OCI-LY1 (cell line): ENCODE data around the gene SMG9.

Experiments used
- H2AFZ ChIP-seq: fragments of 200-600 bp; sonication (generic), shearing (Covaris generic); 2 replicates; pipeline ENCODE4 v1.6.0; 2014; ENCODE audit warnings: antibody characterized with exemption, mild to moderate bottlenecking, low read length
- H3F3A ChIP-seq: fragments of 200-600 bp; sonication (generic), shearing (Covaris generic); 2 replicates; pipeline ENCODE4 v1.6.0; 2014; ENCODE audit warnings: mild to moderate bottlenecking, antibody characterized with exemption, low read length, moderate library complexity; ENCODE audit not compliant: insufficient read depth
- H3K27ac ChIP-seq: fragments of 200-600 bp; sonication (generic); 2 replicates; pipeline ENCODE4 v1.5.1; 2014; ENCODE audit warnings: low read length, mixed run types, mild to moderate bottlenecking, low read depth; ENCODE audit not compliant: poor library complexity, severe bottlenecking
- H3K27me3 ChIP-seq: fragments of 200-600 bp; sonication (generic); 2 replicates; pipeline ENCODE4 v1.6.0; 2014; ENCODE audit warnings: antibody characterized with exemption, mild to moderate bottlenecking, low read length, moderate library complexity; ENCODE audit not compliant: insufficient read depth
- H3K36me3 ChIP-seq: fragments of 200-600 bp; sonication (generic); 2 replicates; pipeline ENCODE4 v1.6.1; 2014; ENCODE audit warnings: mild to moderate bottlenecking, antibody characterized with exemption, low read length, moderate library complexity, mixed read lengths; ENCODE audit not compliant: insufficient read depth
- H3K4me1 ChIP-seq: fragments of 200-600 bp; sonication (generic); 2 replicates; pipeline ENCODE4 v1.5.1; 2014; ENCODE audit warnings: mild to moderate bottlenecking, low read length, moderate library complexity; ENCODE audit not compliant: insufficient read depth, severe bottlenecking
- H3K4me2 ChIP-seq: fragments of 200-600 bp; sonication (generic), shearing (Covaris generic); 2 replicates; pipeline ENCODE4 v1.6.1; 2014; ENCODE audit warnings: low read length
- H3K4me3 ChIP-seq: fragments of 200-600 bp; sonication (generic); 2 replicates; pipeline ENCODE4 v1.5.1; 2014; ENCODE audit warnings: low read length, low read depth, mild to moderate bottlenecking, mixed read lengths; ENCODE audit not compliant: poor library complexity, severe bottlenecking
- H3K79me2 ChIP-seq: fragments of 200-600 bp; shearing (Covaris generic); 2 replicates; pipeline ENCODE4 v1.6.1; 2016; ENCODE audit warnings: mixed run types, low read length, mixed read lengths; ENCODE audit not compliant: insufficient read depth
- H3K9ac ChIP-seq: fragments of 200-600 bp; sonication (generic), shearing (Covaris generic); 2 replicates; pipeline ENCODE4 v1.6.1; 2014; ENCODE audit warnings: mild to moderate bottlenecking, low read length, mixed read lengths
- H3K9me2 ChIP-seq: fragments of 200-600 bp; sonication (generic), shearing (Covaris generic); 2 replicates; pipeline ENCODE4 v1.6.1; 2014; ENCODE audit warnings: low read depth, mild to moderate bottlenecking, low read length, mixed read lengths
- H3K9me3 ChIP-seq: fragments of 200-600 bp; shearing (Covaris generic); 2 replicates; pipeline ENCODE4 v1.6.1; 2014; ENCODE audit warnings: low read length, mixed read lengths
- H4K20me1 ChIP-seq: fragments of 200-600 bp; sonication (generic), shearing (Covaris generic); 2 replicates; pipeline ENCODE4 v1.6.0; 2016; ENCODE audit warnings: mild to moderate bottlenecking, low read length; ENCODE audit not compliant: insufficient read depth
- EZH2 ChIP-seq: fragments of 200-600 bp; sonication (generic), shearing (Covaris generic); IDR thresholded peaks from 2 replicates; pipeline ENCODE4 v1.8.0; 2017; ENCODE audit warnings: borderline replicate concordance, mixed run types, mild to moderate bottlenecking, antibody characterized with exemption, low read length, moderate library complexity, mixed read lengths
- TF ChIP-seq, protein P1 (sequence below): fragments of 200-600 bp; sonication (generic), shearing (Covaris generic); IDR thresholded peaks from 2 replicates; pipeline ENCODE4 v1.5.1; 2017; ENCODE audit warnings: mild to moderate bottlenecking, antibody characterized with exemption, low read length, moderate library complexity, mixed read lengths

Gene SMG9

DNA sequence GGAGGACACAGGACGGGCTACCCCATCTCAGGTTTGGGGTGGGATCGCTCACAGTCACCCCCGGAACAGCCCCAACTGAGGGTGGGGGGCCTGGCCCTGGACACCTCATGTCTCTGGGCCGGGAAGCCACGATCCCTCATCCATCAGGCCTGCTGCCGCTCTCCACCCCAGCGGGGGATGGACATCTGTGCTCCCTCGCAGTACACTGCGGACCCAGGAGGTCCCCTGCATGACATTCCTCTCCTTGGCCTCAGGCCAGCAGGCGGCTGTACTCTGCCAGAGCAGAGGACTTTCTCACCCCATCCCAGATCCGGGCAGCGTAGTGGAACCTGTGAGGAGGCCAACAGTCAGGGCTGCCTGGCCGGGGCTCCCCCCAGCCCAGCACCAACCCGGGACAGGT, 23.4 kb downstream of the SMG9 start:
- H3K9ac ChIP-seq = no peak overlapping the region
- no peaks in the 10 kb centered on the region for H3F3A ChIP-seq
- no peaks in the 10 kb centered on the region for H3K9me2 ChIP-seq
- H2AFZ ChIP-seq = no peak overlapping the region
- TF ChIP-seq EZH2 = no peak
- TF ChIP-seq, protein P1, sequence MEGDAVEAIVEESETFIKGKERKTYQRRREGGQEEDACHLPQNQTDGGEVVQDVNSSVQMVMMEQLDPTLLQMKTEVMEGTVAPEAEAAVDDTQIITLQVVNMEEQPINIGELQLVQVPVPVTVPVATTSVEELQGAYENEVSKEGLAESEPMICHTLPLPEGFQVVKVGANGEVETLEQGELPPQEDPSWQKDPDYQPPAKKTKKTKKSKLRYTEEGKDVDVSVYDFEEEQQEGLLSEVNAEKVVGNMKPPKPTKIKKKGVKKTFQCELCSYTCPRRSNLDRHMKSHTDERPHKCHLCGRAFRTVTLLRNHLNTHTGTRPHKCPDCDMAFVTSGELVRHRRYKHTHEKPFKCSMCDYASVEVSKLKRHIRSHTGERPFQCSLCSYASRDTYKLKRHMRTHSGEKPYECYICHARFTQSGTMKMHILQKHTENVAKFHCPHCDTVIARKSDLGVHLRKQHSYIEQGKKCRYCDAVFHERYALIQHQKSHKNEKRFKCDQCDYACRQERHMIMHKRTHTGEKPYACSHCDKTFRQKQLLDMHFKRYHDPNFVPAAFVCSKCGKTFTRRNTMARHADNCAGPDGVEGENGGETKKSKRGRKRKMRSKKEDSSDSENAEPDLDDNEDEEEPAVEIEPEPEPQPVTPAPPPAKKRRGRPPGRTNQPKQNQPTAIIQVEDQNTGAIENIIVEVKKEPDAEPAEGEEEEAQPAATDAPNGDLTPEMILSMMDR = no peak
- H3K9me3 ChIP-seq = no peaks in the 10 kb centered on the region
- H3K27ac ChIP-seq = no peak overlapping the region
- H3K4me2 ChIP-seq = no peak overlapping the region
- H3K36me3 ChIP-seq = peaks cover 78% of the 10 kb centered on the region
- no peaks in the 10 kb centered on the region for H3K27me3 ChIP-seq
- no peaks in the 10 kb centered on the region for H3K79me2 ChIP-seq
- no peaks in the 10 kb centered on the region for H3K4me1 ChIP-seq
- no peak overlapping the region for H3K4me3 ChIP-seq
- H4K20me1 ChIP-seq = no peaks in the 10 kb centered on the region

DNA sequence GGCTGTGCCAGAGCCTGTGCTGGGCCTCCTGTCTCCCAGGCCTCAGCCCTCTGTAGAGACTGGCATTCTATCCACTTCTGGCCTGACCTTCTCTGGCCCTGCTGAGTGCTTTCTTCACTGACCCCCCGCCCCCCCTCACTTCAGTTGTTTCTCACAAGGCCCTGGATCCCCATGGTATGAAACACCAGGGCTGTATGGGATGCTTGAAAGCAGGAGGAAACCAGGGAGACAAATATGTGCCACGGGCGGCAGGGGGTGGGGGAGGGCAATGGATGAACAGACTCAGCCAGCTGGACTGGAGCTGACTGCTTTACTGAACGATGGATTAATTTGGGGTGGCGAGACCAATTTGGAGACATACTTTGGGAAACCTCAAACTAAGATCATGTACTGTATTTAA, 24.8 kb downstream of the SMG9 start:
- no peaks in the 10 kb centered on the region for H3K27me3 ChIP-seq
- H2AFZ ChIP-seq = no peak overlapping the region
- no peak overlapping the region for H3K27ac ChIP-seq
- H3F3A ChIP-seq = no peaks in the 10 kb centered on the region
- H3K4me1 ChIP-seq = no peaks in the 10 kb centered on the region
- no peaks in the 10 kb centered on the region for H3K9me3 ChIP-seq
- no peak overlapping the region for H3K9ac ChIP-seq
- no peak overlapping the region for H3K4me2 ChIP-seq
- no peaks in the 10 kb centered on the region for H3K79me2 ChIP-seq
- no peak for TF ChIP-seq EZH2
- TF ChIP-seq, protein P1 = no peak
- no peaks in the 10 kb centered on the region for H4K20me1 ChIP-seq
- no peak overlapping the region for H3K4me3 ChIP-seq
- no peaks in the 10 kb centered on the region for H3K9me2 ChIP-seq
- H3K36me3 ChIP-seq = peaks cover 67% of the 10 kb centered on the region

DNA sequence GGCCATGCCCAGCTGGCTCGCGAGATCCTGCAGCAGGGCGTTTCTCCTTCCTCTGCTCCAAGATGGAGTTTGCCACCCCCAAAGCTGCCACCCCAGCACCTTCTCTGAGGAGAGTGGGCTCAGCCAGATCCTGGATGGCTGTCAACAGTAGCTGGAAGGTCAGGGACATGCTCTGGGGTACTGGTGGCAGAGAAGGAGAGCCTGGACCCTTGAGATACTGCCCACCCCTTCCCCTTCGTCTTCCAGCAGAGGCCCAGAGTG, 27.2 kb downstream of the SMG9 start:
- no peaks in the 10 kb centered on the region for H3K9me2 ChIP-seq
- no peaks in the 10 kb centered on the region for H3K4me1 ChIP-seq
- H3K79me2 ChIP-seq = no peaks in the 10 kb centered on the region
- no peaks in the 10 kb centered on the region for H3K27me3 ChIP-seq
- H3K9me3 ChIP-seq = no peaks in the 10 kb centered on the region
- TF ChIP-seq, protein P1 = no peak
- no peak for TF ChIP-seq EZH2
- no peaks in the 10 kb centered on the region for H3F3A ChIP-seq
- no peak overlapping the region for H3K4me2 ChIP-seq
- H3K4me3 ChIP-seq = no peak overlapping the region
- H3K9ac ChIP-seq = no peak overlapping the region
- H3K36me3 ChIP-seq = peaks cover 43% of the 10 kb centered on the region
- H2AFZ ChIP-seq = no peak overlapping the region
- H4K20me1 ChIP-seq = no peaks in the 10 kb centered on the region
- no peak overlapping the region for H3K27ac ChIP-seq
